ENCODE measurements around the gene SDHAF3.
"Not testable (repeated sequence)": the region's sequence is repeated elsewhere in the genome, so short reads cannot be mapped to it uniquely, and the experiment has no call there.

Gene SDHAF3

DNA sequence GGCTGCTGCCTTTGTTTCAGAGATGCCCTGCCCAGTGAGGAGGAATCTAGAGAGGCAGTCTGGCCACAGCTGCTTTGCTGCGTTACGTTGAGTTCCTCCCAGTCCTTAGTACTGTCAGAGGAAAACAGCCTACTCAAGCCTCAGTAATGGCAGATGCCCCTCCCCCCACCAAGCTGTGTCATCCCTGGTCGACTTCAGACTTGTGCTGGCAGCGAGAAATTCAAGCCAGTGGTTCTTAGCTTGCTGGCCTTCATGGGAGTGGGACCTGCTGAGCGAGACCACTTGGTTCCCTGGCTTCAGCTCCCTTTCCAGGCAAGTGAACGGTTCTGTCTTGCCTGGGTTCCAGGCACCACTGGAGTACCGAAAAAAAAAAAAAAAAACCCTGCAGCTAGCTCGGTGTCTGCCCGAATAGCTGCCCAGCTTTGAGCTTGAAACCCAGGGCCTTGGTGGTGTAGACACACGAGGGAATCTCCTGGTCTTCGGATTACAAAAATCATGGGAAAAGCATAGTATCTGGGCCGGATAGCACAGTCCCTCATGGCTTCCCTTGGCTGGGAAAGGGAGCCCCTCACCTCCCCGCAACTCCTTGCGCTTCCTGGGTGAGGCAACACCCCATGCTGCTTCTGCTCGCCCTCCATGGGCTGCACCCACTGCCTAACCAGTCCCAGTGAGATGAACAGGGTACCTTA is 9.1 kb downstream of the SDHAF3 start:
- DNase-seq = no peak

- no peak for DNase-seq
These were observed 11.2 kb downstream of the SDHAF3 start for GRCh38 chr7:97128736-97129135.

DNA sequence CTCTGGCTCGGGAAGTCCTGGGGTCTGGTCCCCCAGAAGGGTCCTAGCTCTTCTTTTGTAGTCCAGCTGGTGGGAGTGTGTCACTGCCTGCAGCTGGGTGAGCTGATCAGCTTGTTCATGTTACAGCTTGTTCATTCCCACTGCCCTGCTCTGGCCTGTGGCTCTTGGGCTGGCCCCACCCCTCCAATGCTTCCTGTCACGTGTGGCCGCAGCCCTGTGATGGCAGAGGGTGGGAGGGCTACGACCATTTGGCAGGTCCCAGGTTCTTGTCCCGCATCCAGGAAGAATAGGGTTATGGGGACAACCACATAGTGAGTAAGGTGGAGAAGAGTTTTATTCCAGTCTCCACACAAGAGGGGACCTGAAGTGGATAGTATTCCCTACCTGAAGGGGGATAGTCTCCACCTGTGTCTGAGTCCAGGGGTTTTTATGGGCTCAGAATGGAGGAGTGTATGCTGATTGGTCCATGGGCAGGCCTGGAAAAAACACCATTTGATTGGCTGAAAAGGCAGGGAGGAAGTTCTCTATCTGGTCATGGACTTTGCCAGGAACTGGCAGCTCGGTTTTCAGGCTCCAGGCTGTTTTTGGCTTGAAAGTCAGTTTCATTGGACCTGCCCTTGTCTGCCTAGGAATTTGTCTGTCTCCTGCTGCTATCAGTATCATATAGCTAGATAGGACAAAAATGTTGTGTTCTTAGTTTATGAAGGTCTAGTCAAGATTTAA is 13.1 kb downstream of the SDHAF3 start:
- no peak for DNase-seq

GRCh38 chr7:97133159-97133558 is 15.7 kb downstream of the SDHAF3 start:
- DNase-seq = no peak

DNA sequence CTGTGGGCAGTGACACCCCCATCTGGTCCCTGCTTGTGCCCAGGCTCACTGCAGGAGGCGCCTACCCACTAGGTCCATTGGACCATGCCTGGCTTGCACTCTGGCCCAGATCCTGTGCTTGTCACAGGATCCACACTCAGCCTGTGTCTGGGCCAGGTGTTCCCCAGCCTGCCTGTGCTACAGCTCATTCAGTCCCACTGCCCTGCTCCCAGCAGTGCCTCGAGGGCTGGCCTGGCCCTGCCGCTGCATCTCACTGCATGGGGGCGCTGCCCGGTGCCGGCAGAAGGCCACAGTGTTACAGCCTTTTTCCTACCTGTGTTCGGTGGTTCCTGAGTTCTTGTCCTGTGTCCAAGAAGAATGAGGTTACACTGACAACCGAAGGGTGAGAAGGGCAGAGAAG is 21.3 kb downstream of the SDHAF3 start:
- DNase-seq = no peak

DNA sequence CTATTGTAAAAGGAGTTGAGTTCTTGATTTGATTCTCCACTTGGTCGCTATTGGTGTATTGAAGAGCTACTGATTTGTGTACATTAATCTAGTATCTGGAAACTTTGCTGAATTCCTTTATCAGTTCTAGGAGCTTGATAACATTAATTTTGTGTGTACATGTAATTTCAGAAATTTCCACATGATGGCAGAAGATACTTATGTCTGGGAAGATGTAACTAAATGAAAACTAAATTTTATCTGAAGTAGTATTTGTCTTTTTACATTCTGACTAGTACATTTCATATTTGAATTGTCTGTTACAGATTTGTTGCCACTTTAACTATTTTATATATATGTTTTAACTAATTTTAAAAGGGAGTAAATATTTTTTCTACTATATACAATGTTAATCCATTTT is 27.6 kb downstream of the SDHAF3 start:
- DNase-seq = peak in 1 of 2 donors; percentile 19

DNA sequence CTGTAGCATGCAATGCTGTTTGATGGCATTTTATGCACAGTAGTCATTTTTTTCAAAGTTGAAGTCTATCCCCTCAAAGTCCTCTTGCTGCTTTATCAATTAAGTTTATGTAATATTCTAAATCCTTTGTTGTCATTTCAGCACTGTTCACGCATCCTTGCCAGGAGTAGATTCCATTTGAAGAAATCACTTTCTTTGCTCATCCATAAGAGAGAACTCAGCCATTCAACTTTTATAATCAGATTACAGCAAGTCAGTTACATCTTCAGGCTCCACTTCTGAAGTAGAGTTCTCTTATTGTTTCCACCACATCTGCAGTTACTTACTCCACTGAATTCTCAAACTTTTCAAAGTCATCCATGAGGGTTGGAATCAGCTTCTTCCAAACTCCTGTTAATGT is 32.3 kb downstream of the SDHAF3 start:
- no peak for DNase-seq

GRCh38 chr7:97155897-97156418 is 38.5 kb downstream of the SDHAF3 start:
- DNase-seq = no peak

- not testable (repeated sequence) for DNase-seq
These were observed 42.5 kb downstream of the SDHAF3 start for GRCh38 chr7:97159984-97160383.

DNA sequence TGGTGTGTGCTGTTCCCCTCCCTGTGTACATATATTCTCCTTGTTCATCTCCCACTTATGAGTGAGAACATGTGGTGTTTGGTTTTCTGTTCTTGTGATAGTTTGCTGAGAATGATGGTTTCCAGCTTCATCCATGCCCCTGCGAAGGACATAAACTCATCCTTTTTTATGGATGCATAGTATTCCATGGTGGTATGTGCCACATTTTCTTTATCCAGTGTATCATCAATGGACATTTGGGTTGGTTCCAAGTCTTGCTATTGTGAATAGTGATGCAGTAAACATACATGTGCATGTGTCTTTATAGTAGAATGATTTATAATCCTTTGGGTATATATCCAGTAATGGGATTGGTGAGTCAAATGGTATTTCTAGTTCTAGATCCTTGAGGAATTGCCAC is 44.1 kb downstream of the SDHAF3 start:
- not testable (repeated sequence) for DNase-seq

GRCh38 chr7:97166308-97166707 is 48.8 kb downstream of the SDHAF3 start:
- no peak for DNase-seq

DNA sequence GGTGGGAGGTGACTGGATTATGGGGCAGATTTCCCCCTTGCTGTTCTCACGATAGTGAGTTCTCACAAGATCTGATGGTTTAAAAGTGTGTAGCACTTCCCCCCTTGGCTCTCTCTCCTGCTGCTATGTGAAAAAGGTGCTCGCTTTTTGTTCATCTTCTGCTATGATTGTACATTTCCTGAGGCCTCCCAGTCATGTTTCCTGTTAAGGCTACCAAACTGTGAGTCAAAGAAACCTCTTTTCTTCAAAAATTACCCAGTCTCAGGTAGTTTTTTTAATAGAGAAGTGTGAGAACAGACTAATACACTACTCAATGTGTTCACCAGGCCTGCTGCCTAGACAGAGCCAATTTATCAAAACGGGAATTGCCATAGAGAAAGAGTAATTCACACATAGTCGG is 49.7 kb downstream of the SDHAF3 start:
- DNase-seq = no peak

DNA sequence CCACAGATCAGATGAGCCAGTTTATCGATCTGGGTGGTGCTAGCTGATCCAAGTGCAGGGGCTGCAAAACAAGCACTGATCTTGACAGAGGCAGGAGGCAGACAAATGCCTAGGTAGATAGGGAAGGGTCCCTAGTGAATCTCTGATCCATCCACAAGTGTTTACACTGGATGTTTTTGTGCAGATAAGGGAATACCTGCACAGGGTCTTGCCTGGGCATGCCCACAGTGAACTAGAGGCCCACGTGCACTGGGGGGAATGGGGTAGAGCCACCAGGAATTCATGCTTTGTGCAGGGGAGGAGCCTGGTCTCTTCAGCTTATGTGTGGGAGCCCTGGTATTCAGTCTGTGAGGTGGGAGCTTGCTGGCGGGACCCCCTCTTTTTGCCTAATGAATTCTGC is 50.3 kb downstream of the SDHAF3 start:
- DNase-seq = no peak

DNA sequence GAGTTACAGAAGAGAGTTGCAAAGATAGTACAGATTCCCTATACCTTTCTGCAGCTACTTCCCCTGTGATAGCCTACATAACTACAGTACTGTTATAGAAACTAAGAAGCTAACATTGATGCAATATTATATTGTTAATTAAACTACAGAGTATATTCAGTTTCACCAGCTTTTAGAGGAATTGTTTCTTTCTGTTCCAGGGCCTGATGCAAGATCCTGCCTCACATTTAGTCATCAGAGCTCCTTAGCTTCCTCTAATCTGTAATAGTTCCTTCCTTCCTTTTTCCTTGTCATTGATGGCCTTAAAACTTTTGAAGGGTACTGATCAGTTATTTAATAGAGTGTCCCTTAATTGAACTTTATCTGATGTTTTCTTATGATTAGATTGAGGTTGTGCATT is 56.8 kb downstream of the SDHAF3 start:
- DNase-seq = no peak

DNA sequence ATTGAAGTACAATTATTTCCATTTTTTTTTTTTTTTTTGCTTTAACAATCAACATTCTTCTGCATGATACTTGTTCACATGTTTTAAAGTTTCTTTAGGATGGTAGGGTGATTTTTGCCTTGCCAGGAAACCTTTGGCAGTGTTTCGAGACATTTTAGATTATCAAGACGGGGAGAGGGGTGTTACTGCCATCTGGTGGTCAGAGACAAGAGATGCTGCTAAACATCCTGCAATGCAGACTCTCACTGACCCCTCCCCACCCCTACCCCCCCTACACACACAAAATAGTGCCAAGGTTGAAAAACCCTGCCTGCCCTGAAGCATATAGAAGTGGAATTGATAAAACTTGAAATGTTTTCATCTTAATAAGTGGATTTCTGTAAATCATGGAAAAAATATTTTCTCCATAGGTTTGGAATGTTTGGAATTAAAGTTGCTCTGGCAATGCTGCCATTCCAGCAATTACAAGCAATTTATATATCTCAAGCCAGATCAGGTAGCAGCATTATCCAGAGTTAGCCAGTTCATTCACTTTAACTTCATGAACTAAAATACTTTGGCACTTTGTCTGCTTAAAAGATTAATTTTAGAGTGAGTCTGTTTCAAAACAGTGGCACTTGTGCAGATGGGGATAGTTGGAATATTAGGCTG is 62.1 kb downstream of the SDHAF3 start:
- peak; percentile 48 to 60 for DNase-seq

DNA sequence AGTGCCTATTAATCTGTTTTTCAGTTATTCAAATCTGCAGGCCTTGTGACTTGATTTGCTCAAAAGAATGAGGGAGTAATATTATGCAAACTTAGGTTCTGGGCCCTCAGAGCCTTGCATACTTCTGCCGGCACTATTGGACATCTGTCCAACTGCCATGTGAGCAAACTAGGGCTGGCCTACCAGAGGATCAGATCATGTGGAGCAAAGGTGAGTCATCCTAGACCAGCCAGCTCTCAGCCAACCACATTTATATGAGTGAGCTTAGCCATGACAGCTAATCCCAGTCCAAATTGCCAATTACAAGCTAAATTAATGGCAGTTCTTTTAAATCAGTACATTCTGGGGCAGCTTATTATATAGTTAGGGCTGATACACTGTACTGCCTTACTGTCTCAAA is 69.6 kb downstream of the SDHAF3 start:
- no peak for DNase-seq

- not testable (repeated sequence) for DNase-seq
These were observed 78.7 kb downstream of the SDHAF3 start for GRCh38 chr7:97196174-97196573.

- no peak for DNase-seq
These were observed 81.1 kb downstream of the SDHAF3 start for GRCh38 chr7:97198596-97198995.

DNA sequence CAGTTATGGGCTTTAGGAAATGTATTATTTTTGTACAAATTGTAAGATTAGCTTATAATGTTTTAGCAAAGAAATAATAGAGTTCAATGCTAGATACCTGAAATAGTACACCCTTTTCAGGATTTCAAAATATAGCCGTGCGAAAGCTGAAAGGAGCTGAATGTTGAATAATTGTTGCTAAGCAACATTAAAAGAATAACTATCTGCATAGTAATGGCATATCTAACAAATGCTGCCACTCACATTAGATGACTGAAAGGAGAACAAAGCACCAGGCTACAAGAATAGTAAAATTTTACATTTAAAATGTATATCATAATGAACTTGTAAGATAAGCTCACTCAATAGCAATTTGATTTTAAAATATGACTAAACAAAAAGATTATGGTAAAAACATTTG is 82.5 kb downstream of the SDHAF3 start:
- DNase-seq = no peak

- no peak for DNase-seq
These were observed 86.5 kb downstream of the SDHAF3 start for GRCh38 chr7:97203957-97204356.

GRCh38 chr7:97204821-97205220 is 87.3 kb downstream of the SDHAF3 start:
- DNase-seq = no peak

DNA sequence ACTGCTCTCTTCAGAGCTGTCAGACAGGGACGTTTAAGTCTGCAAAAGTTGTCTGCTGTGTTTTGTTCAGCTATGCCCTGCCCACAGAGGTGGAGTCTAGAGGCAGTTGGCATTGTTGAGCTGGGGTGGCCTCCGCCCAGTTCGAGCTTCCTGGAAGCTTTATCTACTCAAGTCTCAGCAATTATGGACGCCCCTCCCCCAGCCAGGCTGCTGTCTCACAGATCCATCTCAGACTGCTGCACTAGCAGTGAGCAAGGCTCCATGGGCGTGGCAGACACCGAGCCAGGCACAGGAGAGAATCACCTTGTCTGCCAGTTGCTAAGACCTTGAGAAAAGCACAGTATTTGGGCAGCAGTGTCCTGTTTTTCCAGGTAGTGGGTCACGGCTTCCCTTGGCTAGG is 98.1 kb downstream of the SDHAF3 start:
- no peak for DNase-seq

DNA sequence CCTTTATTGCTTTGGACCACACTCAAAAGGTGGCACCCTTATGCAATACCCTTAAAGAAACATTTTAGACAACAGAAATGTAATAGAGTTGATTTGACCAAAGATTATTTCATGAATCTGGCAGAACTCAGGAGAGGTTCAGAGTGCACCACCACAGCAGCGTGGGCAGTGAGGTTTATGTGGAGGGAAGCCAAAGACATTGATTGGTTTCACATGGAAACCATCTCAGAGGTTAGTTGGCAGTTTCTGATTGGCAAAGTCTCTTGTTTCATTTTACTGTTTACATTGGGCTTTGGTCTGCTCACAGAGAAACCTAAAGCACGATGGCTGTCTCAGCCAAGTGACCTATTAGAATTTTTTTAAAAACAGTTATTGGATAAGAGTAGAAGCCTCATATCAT is 101.3 kb downstream of the SDHAF3 start:
- DNase-seq = no peak

- no peak for DNase-seq
These were observed 101.7 kb downstream of the SDHAF3 start for GRCh38 chr7:97219237-97219636.
